ENCODE measurements around the gene PQBP1.
A peak's percentile ranks its signal among the peaks of the same experiment; 100 is the strongest.

PQBP1 gene

DNA sequence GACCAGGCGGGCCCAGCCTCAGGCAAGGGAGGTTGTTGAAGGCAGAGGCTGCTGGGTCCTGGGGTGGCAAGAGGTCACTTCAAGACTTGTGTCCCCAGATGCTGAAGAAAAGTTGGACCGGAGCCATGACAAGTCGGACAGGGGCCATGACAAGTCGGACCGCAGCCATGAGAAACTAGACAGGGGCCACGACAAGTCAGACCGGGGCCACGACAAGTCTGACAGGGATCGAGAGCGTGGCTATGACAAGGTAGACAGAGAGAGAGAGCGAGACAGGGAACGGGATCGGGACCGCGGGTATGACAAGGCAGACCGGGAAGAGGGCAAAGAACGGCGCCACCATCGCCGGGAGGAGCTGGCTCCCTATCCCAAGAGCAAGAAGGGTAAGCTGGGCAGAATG lies 4.4 kb downstream of the PQBP1 start:
- no peak for ATAC-seq

DNA sequence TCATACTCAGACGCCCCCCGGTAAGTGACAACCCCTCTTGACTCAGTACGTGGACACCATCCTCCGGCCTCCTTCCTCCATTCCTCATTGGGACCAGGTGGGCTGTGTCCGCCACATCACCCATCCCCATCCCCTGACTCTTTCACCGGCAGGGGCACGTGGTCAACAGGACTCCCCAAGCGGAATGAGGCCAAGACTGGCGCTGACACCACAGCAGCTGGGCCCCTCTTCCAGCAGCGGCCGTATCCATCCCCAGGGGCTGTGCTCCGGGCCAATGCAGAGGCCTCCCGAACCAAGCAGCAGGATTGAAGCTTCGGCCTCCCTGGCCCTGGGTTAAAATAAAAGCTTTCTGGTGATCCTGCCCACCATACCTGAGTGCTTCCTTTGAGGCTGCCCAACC lies 5.0 kb downstream of the PQBP1 start:
- no peak for ATAC-seq

DNA sequence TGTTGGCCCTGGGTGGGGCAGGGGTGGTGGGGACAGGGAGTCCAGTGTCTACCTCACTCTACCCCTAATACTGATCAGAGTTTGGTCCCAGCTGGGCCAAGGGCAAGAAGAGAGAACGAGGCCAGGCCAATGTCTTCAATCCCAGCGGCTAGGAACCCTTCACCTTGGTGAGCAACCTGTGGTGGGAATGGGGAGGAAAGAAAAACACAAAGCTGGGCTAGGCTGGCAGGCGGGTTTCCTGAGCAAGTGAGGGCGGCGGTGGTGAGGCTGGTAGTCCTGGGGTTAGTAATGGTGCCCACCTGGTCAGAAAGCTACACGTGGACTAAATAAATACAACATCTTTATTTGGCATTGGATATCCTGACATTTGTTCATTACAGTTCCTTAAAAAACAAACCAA lies 5.6 kb downstream of the PQBP1 start:
- ATAC-seq: no peak

DNA sequence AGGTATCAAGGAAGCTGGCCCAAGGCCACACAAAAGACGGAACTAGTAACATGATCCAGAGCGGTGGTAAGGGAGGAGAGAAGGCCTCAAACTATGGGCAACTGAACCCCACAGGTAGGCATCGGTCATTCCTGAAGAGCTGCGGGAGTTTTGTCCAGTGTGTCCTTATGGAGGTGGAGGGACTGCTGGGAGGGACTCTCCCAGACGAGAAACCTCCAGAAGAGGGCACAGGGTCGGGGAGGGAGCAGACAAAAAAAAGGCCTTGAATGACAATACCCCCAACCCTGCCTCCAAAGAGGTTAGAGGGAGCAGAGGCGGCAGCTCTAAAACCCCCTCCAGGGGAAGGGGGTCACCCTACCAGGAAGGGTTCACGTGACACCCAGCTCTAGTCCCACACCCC lies 6.5 kb downstream of the PQBP1 start:
- no peak for ATAC-seq

DNA sequence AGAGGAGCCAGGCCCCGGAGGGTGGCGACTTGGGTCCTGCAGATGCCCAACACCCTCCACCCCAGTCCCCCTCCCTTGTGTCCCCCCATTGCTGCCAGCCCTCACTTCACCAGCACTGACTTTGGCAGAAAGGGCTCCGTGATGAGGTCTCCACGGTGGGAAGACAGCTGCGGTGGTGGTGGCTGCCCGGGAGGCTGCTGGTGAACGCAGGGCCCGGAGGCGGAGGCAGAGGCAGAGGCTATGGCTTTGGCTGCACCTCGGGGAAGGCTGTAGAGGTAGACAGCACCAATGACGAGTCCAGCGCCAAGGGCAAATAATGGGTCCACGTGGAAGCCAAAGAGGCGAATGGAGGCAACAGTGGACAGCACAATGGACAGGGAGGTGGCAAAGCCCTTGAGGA lies 6.9 kb downstream of the PQBP1 start:
- no peak for ATAC-seq

DNA sequence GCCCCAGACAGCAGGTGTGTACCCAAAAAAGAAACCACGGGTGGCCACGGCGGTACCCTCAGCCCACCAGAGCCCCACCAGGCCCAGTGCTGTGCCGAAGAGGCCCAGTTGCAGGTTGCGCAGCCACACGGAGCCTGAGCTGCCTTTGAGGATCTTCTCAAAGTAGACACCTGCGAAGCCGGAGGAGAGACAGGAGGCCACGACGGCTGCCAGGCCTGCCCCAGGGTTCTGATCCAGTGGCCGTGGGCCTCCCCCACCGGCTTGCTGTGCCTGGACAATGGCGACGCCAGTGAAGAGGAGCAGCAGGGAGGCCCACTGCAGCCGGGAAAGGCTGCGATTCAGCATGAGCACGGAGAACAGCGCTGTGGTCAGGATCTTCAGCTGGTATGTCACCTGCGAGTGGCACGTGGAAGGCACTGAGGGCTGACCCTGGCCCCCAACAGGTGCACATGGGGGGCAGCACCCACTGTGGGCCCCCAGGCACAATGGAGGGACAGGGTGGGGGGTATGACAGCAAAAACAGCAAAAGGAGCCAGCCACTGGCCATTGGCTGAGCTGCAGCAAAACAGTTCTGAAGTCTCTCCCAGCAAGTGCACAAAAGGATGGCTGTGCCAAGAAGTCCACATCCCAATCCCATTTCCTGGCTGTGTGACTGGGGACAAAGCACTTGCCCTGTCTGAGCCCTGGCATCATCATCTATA lies 7.5 kb downstream of the PQBP1 start:
- no peak for ATAC-seq

DNA sequence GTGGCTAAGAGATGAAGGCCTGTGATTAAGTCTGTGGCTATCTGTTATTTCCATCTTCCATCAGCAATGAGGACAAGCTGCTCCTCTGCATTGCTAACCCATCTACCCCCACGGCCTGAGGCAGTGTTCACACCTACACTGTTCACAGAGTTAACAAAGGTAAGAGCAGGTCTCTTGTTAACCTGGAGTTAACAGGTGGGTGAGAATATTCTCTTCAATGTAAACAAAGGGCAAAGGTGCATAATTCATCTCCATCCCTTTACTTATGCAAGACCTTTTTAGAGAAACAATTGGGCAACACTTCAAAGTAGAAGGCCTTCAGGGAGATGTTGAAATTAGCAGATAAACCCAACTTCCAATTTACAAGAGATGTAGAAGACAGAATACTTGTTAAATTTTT lies 10.9 kb downstream of the PQBP1 start:
- ATAC-seq: no peak

DNA sequence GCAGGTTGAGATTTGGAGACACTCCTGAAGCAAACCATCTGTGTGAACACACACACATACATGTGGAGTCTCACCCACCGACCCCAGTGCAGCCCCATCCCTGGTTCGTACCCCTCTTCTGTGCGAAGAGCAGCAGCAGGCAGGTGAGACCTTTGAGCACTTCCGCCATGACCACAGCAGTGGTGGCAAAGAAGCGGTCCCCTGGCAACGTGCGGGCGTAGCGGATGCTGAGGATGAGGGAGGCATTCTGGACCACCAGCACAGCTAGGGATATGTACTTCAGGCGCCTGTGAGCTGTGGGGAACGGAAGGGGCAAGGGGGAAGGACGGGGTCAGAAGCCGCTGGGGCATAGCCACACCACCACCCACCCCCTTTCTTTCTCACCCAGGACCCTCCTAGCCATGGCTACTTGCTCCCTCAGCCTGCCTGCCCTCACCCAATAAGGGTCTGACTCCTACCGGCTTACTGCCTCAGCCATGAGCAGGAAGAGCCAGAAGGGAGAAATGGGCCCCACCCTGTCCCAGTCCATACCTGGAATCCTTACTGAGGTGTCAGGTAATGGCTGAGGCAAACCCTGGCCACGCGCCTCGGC lies 12.1 kb downstream of the PQBP1 start:
- no peak for ATAC-seq

DNA sequence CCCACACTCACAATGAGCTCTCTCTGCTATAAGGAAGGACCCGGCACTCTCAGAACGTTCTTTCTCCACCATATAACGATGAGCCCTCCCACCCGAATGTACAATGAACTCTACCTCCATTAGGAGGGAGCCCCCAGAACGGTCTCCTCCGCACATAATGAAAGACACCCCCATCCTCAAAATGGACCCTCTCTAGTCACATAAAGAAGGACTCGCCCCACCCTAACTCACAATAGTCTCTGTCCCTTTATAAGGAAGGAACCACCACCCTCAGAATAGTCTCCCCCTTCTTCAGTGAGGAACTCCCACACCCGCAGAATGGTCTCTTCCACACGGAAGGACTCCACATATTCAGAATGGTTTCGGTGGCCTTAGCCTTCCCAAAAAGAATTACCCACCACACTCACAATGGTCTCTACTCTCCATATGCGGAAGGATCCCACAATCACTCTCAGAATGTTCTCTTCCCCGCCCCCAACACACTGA lies 13.2 kb downstream of the PQBP1 start:
- peak; percentile 1 to 5 for ATAC-seq

DNA sequence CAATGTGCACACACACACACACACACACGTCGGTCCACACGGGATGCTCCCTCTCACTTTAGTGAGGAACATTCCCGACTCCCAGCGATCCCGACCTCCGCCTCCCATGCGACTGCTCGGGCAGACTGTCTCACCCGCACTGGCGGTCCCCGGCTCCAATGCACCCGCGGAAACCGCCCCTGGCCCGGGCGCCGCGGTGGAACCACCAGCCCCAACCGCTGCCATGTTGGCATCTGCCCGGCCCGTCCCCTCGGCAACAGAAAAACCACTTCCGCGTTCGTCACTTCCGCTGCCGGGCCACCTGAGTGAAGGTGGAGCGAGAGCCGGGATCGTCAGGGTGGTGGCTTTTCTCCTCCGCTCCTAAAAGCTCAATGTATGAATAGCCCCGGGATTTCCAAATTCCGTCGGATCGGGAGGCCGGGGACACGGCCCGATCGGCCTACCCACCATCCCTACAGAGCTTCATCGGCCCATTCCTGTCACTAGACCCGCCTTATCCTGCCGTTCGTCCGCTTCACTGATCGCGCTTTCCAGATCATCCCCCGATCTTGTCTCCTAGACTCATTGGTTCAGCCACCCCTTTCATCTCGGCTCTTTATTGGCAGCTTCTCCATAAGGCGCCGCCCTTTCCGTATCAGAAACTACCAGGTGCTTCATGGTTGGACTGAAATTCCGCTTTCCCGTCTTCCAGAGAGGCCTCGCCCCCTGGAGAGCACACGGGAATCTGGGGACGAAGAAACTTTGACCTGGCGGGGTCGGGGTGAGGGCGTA lies 13.9 kb downstream of the PQBP1 start, which contains the start of gene SLC35A2:
SLC35A2 (minus strand) TSS at position 235 of the 771 bp plus-strand sequence; CDS start at position 225, 10 bp downstream.
- peak; percentile 68 to 72 for ATAC-seq

DNA sequence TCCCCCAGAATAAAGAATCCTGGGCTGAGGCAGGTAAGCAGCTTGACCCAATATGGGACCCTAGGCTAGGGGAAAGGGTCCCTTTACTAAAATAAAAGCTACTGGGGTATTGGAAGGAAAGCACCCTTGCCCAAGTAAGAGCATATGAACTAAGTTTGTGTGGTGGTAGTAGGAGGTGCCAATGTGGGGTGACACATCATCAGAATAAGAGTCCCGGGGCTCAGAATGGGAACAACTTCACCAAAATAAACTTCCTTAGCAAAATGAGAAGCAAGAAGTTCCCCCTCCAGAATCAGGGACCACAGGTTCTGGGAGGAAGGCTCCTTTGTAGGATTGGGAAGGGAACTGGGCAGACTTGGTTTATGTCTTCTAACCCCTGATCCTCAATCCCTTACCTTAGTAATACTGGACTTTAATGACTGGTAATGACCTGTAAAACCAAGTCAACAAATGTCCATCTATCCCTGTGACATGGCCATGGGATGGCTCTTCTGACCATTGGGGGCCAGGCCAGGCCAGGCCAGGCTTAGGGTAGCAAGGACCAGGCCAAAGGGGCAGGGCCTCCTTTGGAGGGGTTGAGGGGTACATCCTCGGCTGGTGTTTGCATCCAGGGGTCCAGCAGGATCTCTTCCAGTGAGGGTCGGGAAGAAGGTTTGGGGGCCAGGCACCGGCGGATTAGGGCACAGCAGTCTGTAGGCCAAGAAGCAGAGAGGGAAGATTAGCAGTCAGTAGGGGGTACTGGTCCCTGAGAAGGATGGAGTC lies 16.1 kb downstream of the PQBP1 start:
- ATAC-seq: no peak

DNA sequence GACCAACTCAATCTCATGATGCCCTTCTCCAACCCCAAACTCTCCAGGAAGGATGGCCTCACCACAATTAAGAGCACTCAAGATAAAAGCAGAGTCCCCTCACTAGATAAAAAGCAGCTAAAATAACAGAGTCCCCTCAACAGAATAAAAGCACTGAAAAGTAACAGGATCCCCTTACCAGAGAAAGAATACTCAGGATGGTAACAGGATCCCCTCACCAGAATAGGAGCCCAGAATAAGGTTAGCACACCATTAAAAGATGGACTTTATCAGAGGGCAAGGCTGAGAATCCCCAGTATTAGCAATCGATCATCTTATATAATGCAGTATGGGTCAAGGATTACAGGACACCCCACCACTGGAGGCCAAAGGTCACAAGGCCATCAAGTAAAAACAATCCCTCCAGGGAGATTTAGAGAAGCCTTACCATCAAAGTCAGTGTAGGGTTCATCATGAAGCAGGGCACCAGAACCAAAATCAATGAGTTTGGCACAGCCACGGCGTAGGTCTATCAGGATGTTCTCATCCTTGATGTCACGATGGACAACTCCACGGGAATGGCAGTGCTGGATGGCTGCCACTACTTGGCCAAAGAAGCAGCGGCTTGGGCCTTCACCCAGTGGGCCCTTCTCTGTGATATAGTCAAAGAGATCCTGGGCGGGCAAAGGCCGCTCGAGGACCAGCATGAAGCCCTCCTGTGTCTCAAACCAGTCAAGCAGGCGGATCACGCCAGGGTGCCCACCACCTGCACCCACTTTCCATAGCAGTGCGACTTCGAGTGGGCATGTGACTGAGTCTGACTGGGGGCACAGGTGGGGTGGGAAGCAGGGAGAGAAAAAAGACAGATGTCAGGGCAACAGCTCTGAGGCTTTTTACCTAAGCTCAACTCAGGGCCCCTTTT lies 17.1 kb downstream of the PQBP1 start:
- ATAC-seq: no peak

DNA sequence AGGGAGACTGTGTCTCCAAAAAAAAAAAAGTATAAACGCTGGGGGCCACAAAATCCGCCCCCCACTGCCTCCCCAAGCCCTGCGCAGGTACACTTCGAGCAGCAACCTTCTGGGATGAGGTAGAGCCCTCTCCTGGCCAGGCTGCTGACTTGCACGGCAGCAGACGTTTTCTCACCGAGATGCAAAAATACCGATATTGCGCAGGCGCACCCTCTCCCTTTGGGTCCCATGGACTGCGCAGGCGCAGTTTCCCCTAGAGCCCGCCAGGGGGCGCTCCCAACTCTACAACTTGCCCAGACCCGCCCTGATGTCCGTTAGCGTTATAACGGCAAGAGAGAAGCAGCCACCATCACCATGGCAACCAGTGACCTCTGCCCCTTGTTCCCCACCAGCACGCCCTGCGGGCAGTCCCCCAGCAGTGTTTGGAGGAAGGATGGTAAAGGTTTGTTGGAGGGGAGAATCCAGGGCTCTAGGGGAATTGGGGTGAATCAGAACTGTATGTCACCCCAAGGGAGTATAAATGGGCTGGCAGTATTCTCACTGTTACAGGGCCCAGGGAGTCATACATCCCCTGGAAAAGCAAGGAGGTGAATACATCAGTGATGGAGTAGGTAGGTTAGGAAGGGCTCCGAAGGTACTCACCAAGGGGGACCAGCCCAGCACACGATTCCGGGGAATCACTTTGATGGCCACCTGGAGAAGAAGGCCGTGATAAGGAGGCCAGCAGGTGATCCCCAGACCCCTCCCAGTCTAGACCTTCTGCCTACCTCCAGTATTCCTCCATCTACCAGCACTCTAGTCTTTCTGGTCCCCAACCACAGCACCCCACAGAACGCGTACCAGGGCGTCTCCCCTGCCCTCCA lies 19.6 kb downstream of the PQBP1 start:
- peak; percentile 19 to 22 for ATAC-seq

DNA sequence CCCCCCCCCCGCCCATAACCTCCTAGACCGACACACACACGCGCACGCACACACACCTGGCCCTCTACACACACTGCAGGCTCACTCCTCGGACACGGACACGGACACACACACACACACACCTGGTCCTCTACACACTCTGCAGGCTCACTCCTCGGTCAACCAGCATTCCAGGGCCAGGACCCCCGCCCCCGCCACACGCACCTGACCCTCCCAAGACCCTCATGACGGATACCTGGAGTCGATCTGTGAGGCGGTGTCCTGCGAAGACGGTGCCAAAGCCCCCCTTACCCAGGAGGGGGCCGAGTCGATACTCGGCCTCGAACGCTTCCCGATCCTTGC lies 20.5 kb downstream of the PQBP1 start:
- ATAC-seq: no peak

DNA sequence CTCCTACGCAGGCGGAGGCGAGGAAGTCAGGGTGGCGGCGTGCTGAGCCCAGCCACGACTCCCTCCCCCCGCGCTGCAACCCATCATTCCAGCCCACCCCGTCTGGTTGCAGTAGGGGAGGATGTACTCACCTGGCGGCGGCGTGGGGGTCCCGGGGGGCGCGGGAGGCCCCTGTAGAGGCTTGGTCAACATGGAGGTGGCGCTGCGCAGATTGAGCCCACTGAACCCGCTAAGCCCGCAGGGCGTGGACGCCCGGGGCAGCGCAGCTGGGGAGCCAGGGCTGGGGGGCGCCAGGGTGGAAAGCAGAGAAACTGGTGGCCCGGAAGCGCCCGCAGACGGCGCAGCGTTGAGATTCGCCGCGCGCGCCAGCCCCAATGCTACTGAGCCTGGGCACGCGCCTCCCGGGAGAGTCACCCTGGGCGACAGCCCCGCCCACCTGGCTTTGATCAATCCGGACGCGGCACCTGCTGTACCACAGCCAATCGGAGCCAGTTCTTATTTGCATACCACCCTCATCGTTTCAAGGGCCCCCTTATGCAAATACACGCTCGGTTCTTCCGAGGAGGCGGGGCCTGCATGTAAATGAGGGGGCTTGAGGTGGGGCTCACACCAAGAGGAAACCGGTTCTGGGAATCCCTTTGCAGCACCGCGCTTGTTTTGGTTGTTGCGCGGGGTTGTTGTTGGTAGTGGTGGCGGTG lies 21.1 kb downstream of the PQBP1 start, which contains the start of gene PIM2:
PIM2 (minus strand) TSS at position 382 of the 698 bp plus-strand sequence; CDS start at position 192, 190 bp downstream.
- peak; percentile 71 for ATAC-seq

DNA sequence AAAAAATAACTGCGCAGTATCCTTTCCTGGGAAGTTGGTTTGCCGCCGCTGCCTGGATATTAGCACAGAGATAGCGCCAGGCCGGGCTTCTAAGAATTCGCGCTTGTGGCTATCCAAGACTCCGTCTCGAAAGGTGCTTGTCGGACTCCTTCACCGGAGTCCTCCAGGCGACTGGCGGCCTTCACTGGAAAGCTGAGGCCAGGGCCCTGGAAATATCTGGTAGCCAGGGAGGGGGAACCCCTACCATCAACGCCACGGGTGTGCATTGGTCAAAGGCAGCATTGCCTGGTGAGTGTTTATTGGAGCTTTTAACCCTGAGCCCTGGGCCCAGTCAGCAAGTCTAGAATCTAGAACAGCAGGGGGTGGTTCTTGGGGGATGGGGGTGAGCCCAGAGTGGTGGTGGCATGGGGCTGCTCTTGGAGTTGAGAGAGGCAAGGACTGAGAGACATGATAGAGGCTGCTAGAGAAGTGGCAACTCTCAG lies 21.7 kb downstream of the PQBP1 start:
- peak; percentile 30 to 37 for ATAC-seq

DNA sequence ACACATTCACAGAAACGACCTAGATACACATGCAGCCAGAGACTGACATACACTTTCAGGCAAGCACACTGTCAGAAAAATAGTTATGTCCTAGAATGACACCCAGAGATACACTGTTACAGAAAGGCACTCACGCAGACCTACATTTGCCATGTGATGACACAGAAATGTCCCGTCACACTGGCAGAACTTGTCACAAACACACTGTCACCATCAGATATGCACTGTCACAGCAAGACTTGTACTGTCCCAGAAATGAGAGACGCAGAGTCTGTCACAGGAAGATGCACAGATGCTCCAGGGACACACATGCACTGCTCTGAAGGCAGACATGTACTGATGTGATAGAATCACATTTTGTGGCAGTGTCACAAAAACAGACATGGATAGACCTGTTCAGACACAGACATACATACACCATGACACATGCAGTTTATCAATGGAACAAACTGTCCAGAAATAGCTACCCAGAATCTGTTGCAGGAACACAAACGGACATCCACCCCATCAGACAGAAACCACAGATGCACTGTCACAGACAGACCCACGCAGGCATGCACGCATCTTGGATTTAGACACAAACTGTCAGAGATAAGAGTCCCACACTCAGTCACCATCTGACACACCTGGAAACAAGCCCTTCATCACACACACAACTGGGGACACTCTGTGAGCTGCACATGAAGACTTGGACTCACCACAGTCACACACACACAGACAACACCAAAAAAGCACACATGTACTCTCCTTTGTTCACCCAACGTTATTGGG lies 22.4 kb downstream of the PQBP1 start:
- ATAC-seq: peak; percentile 41 to 47

DNA sequence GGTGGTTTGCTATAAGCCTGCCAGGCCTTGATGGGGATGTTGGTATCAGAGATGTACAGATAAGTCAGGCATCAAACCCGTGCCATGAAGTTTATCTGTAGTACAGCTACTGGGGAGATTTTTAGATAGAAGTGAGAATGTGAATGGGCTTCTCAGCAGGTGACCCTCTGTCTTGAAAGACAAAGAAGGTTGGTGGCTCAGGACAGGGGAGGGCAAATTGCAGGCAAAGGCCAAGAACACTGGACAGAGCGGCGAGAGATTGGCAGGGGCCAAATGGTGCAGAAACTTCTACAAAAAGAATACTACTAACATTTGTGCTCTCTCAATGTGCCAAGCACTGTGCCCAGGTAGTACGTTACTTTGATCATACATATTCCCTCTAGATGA lies 23.0 kb downstream of the PQBP1 start:
- no peak for ATAC-seq

DNA sequence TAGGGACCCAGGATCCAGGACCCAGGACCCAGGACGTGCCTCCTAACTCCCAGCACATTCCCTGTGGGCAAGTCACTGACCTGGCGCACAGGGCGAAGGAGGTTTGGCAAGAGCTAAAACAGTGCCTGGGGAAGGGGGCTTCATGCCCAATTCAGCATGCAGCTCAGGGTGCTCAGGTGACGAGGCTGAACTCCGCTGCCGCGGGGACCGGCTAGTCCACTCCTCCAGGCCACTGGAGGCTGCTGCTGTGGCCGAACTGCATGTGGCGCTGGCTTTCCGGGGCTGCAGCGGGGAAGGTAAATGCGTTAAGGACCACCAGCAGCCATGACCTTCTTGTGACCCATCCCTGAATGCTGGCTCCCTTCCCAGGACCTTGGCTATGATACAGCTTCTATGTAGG lies 26.0 kb downstream of the PQBP1 start:
- ATAC-seq: no peak

All from activated CD4-positive, CD25-positive, alpha-beta regulatory T cell treated with anti-CD3 and anti-CD28 coated beads, Interleukin-2, amount 50 U/mL, for 24 hours (primary cell).